ENCODE data around the gene CST7.

Gene CST7

DNA sequence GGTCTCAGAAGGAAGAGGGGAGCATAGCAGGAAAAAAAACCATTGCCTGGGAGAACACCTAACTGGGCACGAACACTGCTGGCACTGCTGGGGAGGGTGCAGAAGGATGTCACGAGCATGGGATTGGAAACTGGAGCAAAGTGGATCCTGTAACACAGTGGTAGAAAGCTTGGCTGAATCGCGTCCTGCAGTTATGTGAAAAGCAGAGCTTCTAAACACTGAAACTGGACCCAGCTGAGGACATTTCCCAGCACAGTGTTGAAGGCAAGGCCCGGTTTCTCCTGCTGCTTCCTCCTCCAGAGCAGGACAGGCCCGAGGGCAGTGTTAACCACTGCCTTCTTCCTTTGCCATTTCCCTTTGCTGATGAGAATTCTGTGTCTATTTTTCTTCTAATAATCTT lies 36.7 kb downstream of the CST7 start:
- TF ChIP-seq, protein P1, sequence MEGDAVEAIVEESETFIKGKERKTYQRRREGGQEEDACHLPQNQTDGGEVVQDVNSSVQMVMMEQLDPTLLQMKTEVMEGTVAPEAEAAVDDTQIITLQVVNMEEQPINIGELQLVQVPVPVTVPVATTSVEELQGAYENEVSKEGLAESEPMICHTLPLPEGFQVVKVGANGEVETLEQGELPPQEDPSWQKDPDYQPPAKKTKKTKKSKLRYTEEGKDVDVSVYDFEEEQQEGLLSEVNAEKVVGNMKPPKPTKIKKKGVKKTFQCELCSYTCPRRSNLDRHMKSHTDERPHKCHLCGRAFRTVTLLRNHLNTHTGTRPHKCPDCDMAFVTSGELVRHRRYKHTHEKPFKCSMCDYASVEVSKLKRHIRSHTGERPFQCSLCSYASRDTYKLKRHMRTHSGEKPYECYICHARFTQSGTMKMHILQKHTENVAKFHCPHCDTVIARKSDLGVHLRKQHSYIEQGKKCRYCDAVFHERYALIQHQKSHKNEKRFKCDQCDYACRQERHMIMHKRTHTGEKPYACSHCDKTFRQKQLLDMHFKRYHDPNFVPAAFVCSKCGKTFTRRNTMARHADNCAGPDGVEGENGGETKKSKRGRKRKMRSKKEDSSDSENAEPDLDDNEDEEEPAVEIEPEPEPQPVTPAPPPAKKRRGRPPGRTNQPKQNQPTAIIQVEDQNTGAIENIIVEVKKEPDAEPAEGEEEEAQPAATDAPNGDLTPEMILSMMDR (IDR thresholded peaks at IDR 0.05; ENCODE audit: extremely low read depth, insufficient read depth, missing control alignments), result no peak
- in situ Hi-C loops (cut with MboI; ENCODE audit: low pct_unique_long_range_greater_than_20kb, low sequenced_read_pairs, unreplicated experiment), result loop anchor here (25.0 kb wide), 2 partner anchors 201 to 426 kb away; partner anchors contain the start of genes ENTPD6 and GINS1
- no peak for DNase-seq (ENCODE audit: low spot score)

DNA sequence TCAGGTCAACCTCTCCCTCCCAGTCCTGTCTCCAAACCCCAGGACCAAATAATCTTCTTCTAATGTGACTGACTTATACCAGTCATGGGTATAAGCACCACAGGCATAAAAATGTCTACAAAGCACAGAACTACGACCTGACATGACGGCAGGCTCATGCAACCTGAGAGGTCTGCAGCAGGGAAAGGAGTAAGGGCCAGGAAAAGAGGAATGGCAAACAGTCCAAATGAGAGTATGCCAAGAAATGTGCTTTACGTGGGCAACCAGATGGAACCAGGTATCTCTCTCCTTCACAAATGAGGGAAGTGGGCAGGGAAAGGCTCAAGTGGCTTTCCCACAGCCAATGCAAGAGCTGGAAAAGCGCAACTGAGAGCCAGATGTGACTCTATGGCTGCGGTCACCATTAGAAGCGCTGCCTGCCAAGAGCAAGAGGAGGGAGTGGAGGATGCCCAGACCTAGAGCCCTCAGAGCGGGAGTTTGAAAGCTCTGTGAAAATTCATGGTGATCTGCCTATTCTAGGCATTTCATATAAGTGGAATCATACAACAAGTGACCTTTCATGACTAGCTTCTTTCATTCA lies 37.5 kb downstream of the CST7 start:
- no peak for DNase-seq (ENCODE audit: low spot score)
- in situ Hi-C loops (cut with MboI; ENCODE audit: low pct_unique_long_range_greater_than_20kb, low sequenced_read_pairs, unreplicated experiment), result loop anchor here (25.0 kb wide), 2 partner anchors 201 to 426 kb away; partner anchors contain the start of genes ENTPD6 and GINS1
- TF ChIP-seq, protein P1 (IDR thresholded peaks at IDR 0.05; ENCODE audit: extremely low read depth, insufficient read depth, missing control alignments), result no peak

GRCh38 chr20:24987244-24987643 lies 38.2 kb downstream of the CST7 start:
- TF ChIP-seq, protein P1 (IDR thresholded peaks at IDR 0.05; ENCODE audit: extremely low read depth, insufficient read depth, missing control alignments), result no peak
- in situ Hi-C loops (cut with MboI; ENCODE audit: low pct_unique_long_range_greater_than_20kb, low sequenced_read_pairs, unreplicated experiment), result loop anchor here (25.0 kb wide), 2 partner anchors 200 to 425 kb away; partner anchors contain the start of genes ENTPD6 and GINS1
- no peak for DNase-seq (ENCODE audit: low spot score)

GRCh38 chr20:24987873-24988835 lies 39.1 kb downstream of the CST7 start:
- in situ Hi-C loops (cut with MboI; ENCODE audit: low pct_unique_long_range_greater_than_20kb, low sequenced_read_pairs, unreplicated experiment), result loop anchor here (25.0 kb wide), 2 partner anchors 199 to 424 kb away; partner anchors contain the start of genes ENTPD6 and GINS1
- TF ChIP-seq, protein P1 (IDR thresholded peaks at IDR 0.05; ENCODE audit: extremely low read depth, insufficient read depth, missing control alignments), result no peak
- no peak for DNase-seq (ENCODE audit: low spot score)

- DNase-seq (ENCODE audit: low spot score), result no peak
- in situ Hi-C loops (cut with MboI; ENCODE audit: low pct_unique_long_range_greater_than_20kb, low sequenced_read_pairs, unreplicated experiment), result loop anchor here (25.0 kb wide), 2 partner anchors 198 to 423 kb away; partner anchors contain the start of genes ENTPD6 and GINS1
- TF ChIP-seq, protein P1 (IDR thresholded peaks at IDR 0.05; ENCODE audit: extremely low read depth, insufficient read depth, missing control alignments), result no peak
These were observed 40.1 kb downstream of the CST7 start for GRCh38 chr20:24989162-24989561.

- no peak for DNase-seq (ENCODE audit: low spot score)
- in situ Hi-C loops (cut with MboI; ENCODE audit: low pct_unique_long_range_greater_than_20kb, low sequenced_read_pairs, unreplicated experiment), result loop anchor here (25.0 kb wide), 2 partner anchors 196 to 421 kb away; partner anchors contain the start of genes ENTPD6 and GINS1
- TF ChIP-seq, protein P1 (IDR thresholded peaks at IDR 0.05; ENCODE audit: extremely low read depth, insufficient read depth, missing control alignments), result no peak
These were observed 41.8 kb downstream of the CST7 start for GRCh38 chr20:24990810-24991252.

Data from GM13977 (cell line).